A549 (cell line): ENCODE results near the gene SNRPN.

ENCODE experiments used
- BHLHE40 ChIP-seq: IDR thresholded peaks from 2 replicates; pipeline ENCODE4 v1.6.1; 2012; ENCODE audit warnings: low read depth, low read length, inconsistent platforms
- CBX8 ChIP-seq: fragments of 200-600 bp; sonication (generic); IDR thresholded peaks from 2 replicates; pipeline ENCODE4 v1.6.1; 2016
- CTCF ChIP-seq: fragments of >200 bp; sonication (Bioruptor Twin); formaldehyde crosslinking; IDR thresholded peaks from 3 replicates; pipeline ENCODE4 v1.5.1; 2016
- HDAC2 ChIP-seq: fragments of 200-600 bp; sonication (generic); IDR thresholded peaks from 2 replicates; pipeline ENCODE4 v1.6.1; 2016
- HOXA7 ChIP-seq: fragments of 250-450 bp; sonication (Bioruptor Pico); IDR thresholded peaks from 2 replicates; pipeline ENCODE4 v1.5.0; 2020; ENCODE audit warnings: mild to moderate bottlenecking, moderate library complexity
- JUNB ChIP-seq: fragments of >200 bp; sonication (Bioruptor Twin); formaldehyde crosslinking; IDR thresholded peaks from 2 replicates; pipeline ENCODE4 v1.6.1; 2016
- KDM1A ChIP-seq: fragments of 200-600 bp; sonication (generic); IDR thresholded peaks from 2 replicates; pipeline ENCODE4 v1.6.1; 2016; ENCODE audit warnings: low read depth, mild to moderate bottlenecking
- MAX ChIP-seq: IDR thresholded peaks from 2 replicates; pipeline ENCODE4 v1.6.1; 2012
- MYC ChIP-seq: IDR thresholded peaks from 2 replicates; pipeline ENCODE4 v1.6.1; 2012; ENCODE audit warnings: mild to moderate bottlenecking, inconsistent platforms, low read length, improper control_type of control experiment, borderline replicate concordance
- PBX3 ChIP-seq: IDR thresholded peaks from 2 replicates; pipeline ENCODE4 v1.6.1; 2012
- POLR2A ChIP-seq: IDR thresholded peaks from 2 replicates; pipeline ENCODE4 v1.6.1; 2012; ENCODE audit warnings: mild to moderate bottlenecking, low read length
- POLR2AphosphoS2 ChIP-seq: conservative IDR thresholded peaks from 2 replicates; pipeline ENCODE4 v1.6.1; 2012; ENCODE audit warnings: low read length, improper control_type of control experiment, inconsistent platforms
- REST ChIP-seq: fragments of 200-600 bp; sonication (generic); IDR thresholded peaks from 2 replicates; pipeline ENCODE4 v1.6.1; 2016; ENCODE audit warnings: antibody characterized with exemption, mild to moderate bottlenecking, moderate library complexity

GRCh38 chr15:24948495-24948894, 6.3 kb upstream of the SNRPN start:
- TF ChIP-seq CTCF (no peak), REST (no peak), JUNB (no peak), POLR2AphosphoS2 (no peak), POLR2A (no peak), HOXA7 (CRISPR knock-in tag) (no peak), HDAC2 (no peak), KDM1A (no peak), MAX (no peak), MYC (no peak), CBX8 (no peak), BHLHE40 (no peak), PBX3 (no peak)
